Heart left ventricle (tissue), 13 donors: ENCODE results near the gene GPN1.

ENCODE experiments used
- POLR2A ChIP-seq, 2 donors: fragments of 450-650 bp; IDR thresholded peaks; one replicate each; pipeline ENCODE4 v1.6.1; 2017; ENCODE audit warnings: antibody characterized with exemption in 2 of 2, mild to moderate bottlenecking in 2 of 2, moderate library complexity in 2 of 2
- TF ChIP-seq, protein P1 (sequence below), 12 donors: fragments of 200-600 bp; sonication (generic) in 4 of 12; IDR thresholded peaks; one replicate each; pipeline versions ENCODE4 v1.5.0 to v1.8.0; 2018 to 2022; ENCODE audit warnings: antibody characterized with exemption in 12 of 12, mild to moderate bottlenecking in 5 of 12
- donor health status: ischemic (EF 13 %, LVEDD 7.1; RV severe dilation, severe dysfunction).
- donor health status: DM: no; HTN: yes; CAD: no.
- donor health status: DM: no; HTN: no; CAD: no.
- donor health status: ischemic (EF 25% LVEDD 6.9; RV normal size, moderate dysfunction).
- donor health status: ischemic (EF 25% LVEDD 5.7; RV mildly dilated, moderate dysfunction).
- donor health status: ischemic (EF 35%, LVEDD 5.7; RV mildly dilated, moderate dysfunction).
- donor health status: nonischemic (EF 11% LVEDD 7.7; RV severe dilation, severe dysfunction).
- donor health status: DM: yes; HTN: yes; CAD: no.
- donor health status: PGD.
- donor health status: ischemic (EF 29% LVEDD 5.4; RV normal size, mild dysfunction).
- donor health status: nonischemic (EF 23%, LVEDD 6.1; RV moderate dilation, normal function).

DNA sequence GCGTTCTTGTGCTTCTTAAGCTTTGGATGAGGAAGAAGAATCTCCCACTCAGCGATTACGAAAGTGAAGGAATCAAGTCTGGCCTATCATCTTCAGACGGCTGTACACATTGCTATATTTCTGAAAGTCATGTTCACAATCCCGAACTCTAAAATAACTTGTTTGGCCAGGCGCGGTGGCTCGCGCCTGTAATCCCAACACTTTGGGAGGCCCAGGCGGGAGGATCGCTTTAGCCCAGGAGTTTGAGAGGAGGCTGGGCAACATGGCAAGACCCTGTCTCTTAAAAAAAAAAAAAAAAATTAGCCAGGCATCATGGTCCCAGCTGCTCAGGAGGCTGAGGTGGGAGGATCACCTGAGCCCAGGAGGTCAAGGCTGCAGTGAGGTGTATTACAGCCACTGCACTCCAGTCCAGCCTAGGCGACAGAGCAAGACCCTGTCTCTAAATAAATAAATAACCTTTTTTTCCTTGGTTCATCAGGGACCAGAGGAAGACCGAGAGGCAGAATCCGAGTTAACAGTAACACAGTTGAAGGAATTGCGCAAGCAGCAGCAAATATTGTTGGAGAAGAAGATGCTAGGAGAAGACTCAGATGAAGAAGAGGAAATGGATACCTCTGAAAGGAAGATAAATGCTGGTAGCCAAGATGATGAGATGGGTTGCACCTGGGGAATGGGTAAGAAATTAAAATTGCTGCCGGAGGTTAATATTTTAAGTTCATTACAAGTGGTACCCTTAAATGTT lies 35.9 kb downstream of the GPN1 start:
- TF ChIP-seq, protein P1, sequence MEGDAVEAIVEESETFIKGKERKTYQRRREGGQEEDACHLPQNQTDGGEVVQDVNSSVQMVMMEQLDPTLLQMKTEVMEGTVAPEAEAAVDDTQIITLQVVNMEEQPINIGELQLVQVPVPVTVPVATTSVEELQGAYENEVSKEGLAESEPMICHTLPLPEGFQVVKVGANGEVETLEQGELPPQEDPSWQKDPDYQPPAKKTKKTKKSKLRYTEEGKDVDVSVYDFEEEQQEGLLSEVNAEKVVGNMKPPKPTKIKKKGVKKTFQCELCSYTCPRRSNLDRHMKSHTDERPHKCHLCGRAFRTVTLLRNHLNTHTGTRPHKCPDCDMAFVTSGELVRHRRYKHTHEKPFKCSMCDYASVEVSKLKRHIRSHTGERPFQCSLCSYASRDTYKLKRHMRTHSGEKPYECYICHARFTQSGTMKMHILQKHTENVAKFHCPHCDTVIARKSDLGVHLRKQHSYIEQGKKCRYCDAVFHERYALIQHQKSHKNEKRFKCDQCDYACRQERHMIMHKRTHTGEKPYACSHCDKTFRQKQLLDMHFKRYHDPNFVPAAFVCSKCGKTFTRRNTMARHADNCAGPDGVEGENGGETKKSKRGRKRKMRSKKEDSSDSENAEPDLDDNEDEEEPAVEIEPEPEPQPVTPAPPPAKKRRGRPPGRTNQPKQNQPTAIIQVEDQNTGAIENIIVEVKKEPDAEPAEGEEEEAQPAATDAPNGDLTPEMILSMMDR (IDR thresholded peaks at IDR 0.05), result no peak
- TF ChIP-seq POLR2A (IDR thresholded peaks at IDR 0.05), result no peak
